IMR-90 (cell line): ENCODE data around the gene ST6GALNAC4. TPM values are rescaled to one million over a fixed set of nuclear protein-coding genes. Genes with fewer than 3 reads are reported as not detected.

Experiments used
- ATAC-seq: fragments of 200-7000 bp; cut with Tn5 transposase; 2 replicates; pipeline ENCODE4 v1.9.1; 2020; ENCODE audit warnings: low read depth, mild to moderate bottlenecking, moderate library complexity
- BruUV-seq: library from RNA; stranded (reverse); fragments of 400-500 nt; replicated peaks from 2 replicates; lab custom pipeline; 2021; lab: Mats Ljungman, UMichigan
- CTCF ChIA-PET: fragments of 300-600 bp; formaldehyde crosslinking; extraction: SDS; loops from one replicate; lab custom pipeline; 2021; ENCODE audit warnings: antibody characterized with exemption; lab: Yijun Ruan, JAX
- POLR2A ChIA-PET: fragments of 300-600 bp; sonication (Branson Sonifier 250); formaldehyde crosslinking; loops from one replicate; lab custom pipeline; 2022; ENCODE audit warnings: antibody characterized with exemption; ENCODE audit not compliant: unreplicated experiment; lab: Charles Lee
- DNase-seq: peaks from one replicate; pipeline ENCODE4 v3.0.0; 2013
- H2AFZ ChIP-seq: replicated peaks from 2 replicates; pipeline ENCODE3; 2013; ENCODE audit warnings: low read length, mild to moderate bottlenecking; ENCODE audit not compliant: poor library complexity
- H2AK5ac ChIP-seq: 2 replicates; pipeline ENCODE4 v1.6.1; 2013; ENCODE audit warnings: low read depth, low read length, inconsistent platforms
- H2AK9ac ChIP-seq: replicated peaks from 2 replicates; pipeline ENCODE3; 2013; ENCODE audit warnings: mild to moderate bottlenecking, low read depth, low read length, moderate library complexity; ENCODE audit not compliant: poor library complexity
- H2BK120ac ChIP-seq: 2 replicates; pipeline ENCODE4 v1.6.1; 2013; ENCODE audit warnings: low read depth, low read length, inconsistent platforms
- H2BK15ac ChIP-seq: 3 replicates; pipeline ENCODE4 v1.6.1; 2013; ENCODE audit warnings: low read depth, low read length, inconsistent platforms
- H2BK20ac ChIP-seq: 2 replicates; pipeline ENCODE4 v1.6.1; 2013; ENCODE audit warnings: low read depth, mild to moderate bottlenecking, inconsistent platforms, low read length, moderate library complexity
- H2BK5ac ChIP-seq: 2 replicates; pipeline ENCODE4 v1.6.1; 2013; ENCODE audit warnings: mild to moderate bottlenecking, low read depth, low read length, inconsistent platforms; ENCODE audit not compliant: poor library complexity, severe bottlenecking
- H3K14ac ChIP-seq: replicated peaks from 2 replicates; pipeline ENCODE4 v1.6.1; 2013; ENCODE audit warnings: low read depth, low read length, inconsistent platforms
- H3K18ac ChIP-seq: 2 replicates; pipeline ENCODE4 v1.6.1; 2013; ENCODE audit warnings: low read depth, low read length, control low read depth
- H3K23ac ChIP-seq: 2 replicates; pipeline ENCODE4 v1.6.1; 2013; ENCODE audit warnings: low read depth, low read length, inconsistent platforms
- H3K27ac ChIP-seq: 2 replicates; pipeline ENCODE4 v1.5.1; 2013; ENCODE audit warnings: mild to moderate bottlenecking, control low read depth, low read length; ENCODE audit not compliant: insufficient read depth
- H3K27me3 ChIP-seq: 2 replicates; pipeline ENCODE4 v1.6.1; 2013; ENCODE audit warnings: low read length; ENCODE audit not compliant: control insufficient read depth, insufficient read depth
- H3K36me3 ChIP-seq: 2 replicates; pipeline ENCODE4 v1.6.1; 2013; ENCODE audit warnings: low read length, mixed read lengths; ENCODE audit not compliant: control insufficient read depth, insufficient read depth
- H3K4ac ChIP-seq: 2 replicates; pipeline ENCODE4 v1.6.1; 2013; ENCODE audit warnings: low read depth, low read length, inconsistent platforms
- H3K4me1 ChIP-seq: 2 replicates; pipeline ENCODE4 v1.6.1; 2013; ENCODE audit warnings: low read length, mixed read lengths; ENCODE audit not compliant: control insufficient read depth, insufficient read depth
- H3K4me2 ChIP-seq: 2 replicates; pipeline ENCODE4 v1.6.1; 2013; ENCODE audit warnings: low read depth, mild to moderate bottlenecking, control low read depth, low read length, moderate library complexity
- H3K4me3 ChIP-seq: 2 replicates; pipeline ENCODE4 v1.5.1; 2013; ENCODE audit warnings: low read depth, mild to moderate bottlenecking, control low read depth, low read length, moderate library complexity; ENCODE audit not compliant: insufficient read depth
- H3K56ac ChIP-seq: 2 replicates; pipeline ENCODE4 v1.6.1; 2013; ENCODE audit warnings: low read length, inconsistent platforms; ENCODE audit not compliant: insufficient read depth; ENCODE audit errors: extremely low read depth
- H3K79me1 ChIP-seq, 2 experiments: 2 replicates each; pipeline ENCODE4 v1.6.1; 2013; ENCODE audit warnings: low read length in 2 of 2, inconsistent platforms in 1 of 2, low read depth in 1 of 2
- H3K9ac ChIP-seq: 2 replicates; pipeline ENCODE4 v1.6.1; 2013; ENCODE audit warnings: low read depth, low read length, control low read depth
- H3K9me1 ChIP-seq: 2 replicates; pipeline ENCODE4 v1.6.1; 2013; ENCODE audit warnings: low read length, inconsistent platforms; ENCODE audit not compliant: insufficient read depth
- H3K9me3 ChIP-seq: 2 replicates; pipeline ENCODE4 v1.6.1; 2013; ENCODE audit warnings: low read length; ENCODE audit not compliant: control insufficient read depth, insufficient read depth
- H4K20me1 ChIP-seq: 2 replicates; pipeline ENCODE4 v1.6.1; 2013; ENCODE audit warnings: low read length, inconsistent platforms; ENCODE audit not compliant: insufficient read depth
- H4K5ac ChIP-seq: 2 replicates; pipeline ENCODE4 v1.6.1; 2013; ENCODE audit warnings: mild to moderate bottlenecking, low read depth, low read length, control low read depth
- H4K8ac ChIP-seq, 2 experiments: 2 replicates each; pipeline ENCODE4 v1.6.1; 2013; ENCODE audit warnings: low read depth in 2 of 2, low read length in 2 of 2, control low read depth in 1 of 2, inconsistent platforms in 1 of 2
- H4K91ac ChIP-seq: 2 replicates; pipeline ENCODE4 v1.6.1; 2013; ENCODE audit warnings: low read depth, low read length, inconsistent platforms; ENCODE audit not compliant: insufficient read depth
- MAZ ChIP-seq: IDR thresholded peaks from 2 replicates; pipeline ENCODE4 v1.6.1; 2012; ENCODE audit warnings: low read depth, mild to moderate bottlenecking, low read length, improper control_type of control experiment, moderate library complexity, borderline replicate concordance
- RAD21 ChIP-seq: IDR thresholded peaks from 2 replicates; pipeline ENCODE4 v1.6.1; 2012; ENCODE audit warnings: low read length, improper control_type of control experiment
- RCOR1 ChIP-seq: IDR thresholded peaks from 2 replicates; pipeline ENCODE4 v1.6.1; 2012; ENCODE audit warnings: mild to moderate bottlenecking, low read length, improper control_type of control experiment; ENCODE audit not compliant: insufficient replicate concordance
- WGBS, 2 experiments: methylation state at CpG; one replicate each; pipeline versions ENCODE4 v1.1.5 to v1.1.7; 2013; ENCODE audit warnings: missing lambda C conversion rate in 2 of 2; ENCODE audit not compliant: insufficient read length in 1 of 2; ENCODE audit errors: extremely low coverage in 2 of 2; 5-methylcytosine and 5-hydroxymethylcytosine counted together
- dilution Hi-C: fragments of 300-500 bp; cut with HindIII; formaldehyde crosslinking; loops from one replicate; pipeline ENCODE4 v1.14.3; 2018; ENCODE audit warnings: low sequenced_read_pairs; ENCODE audit not compliant: unreplicated experiment
- in situ Hi-C: fragments of 300-500 bp; cut with MboI; formaldehyde crosslinking; loops from 3 replicates; pipeline ENCODE4 v1.14.3; 2019; ENCODE audit warnings: low sequenced_read_pairs, inconsistent platforms, mixed read lengths
- intact Hi-C: fragments of 100-400 bp; cut with micrococcal nuclease; formaldehyde crosslinking; loops from 2 replicates; pipeline ENCODE4 v1.10.0; 2022
- polyA plus RNA-seq, 3 experiments: library from polyadenylated mRNA; depleted of rRNA; stranded (reverse); fragments of >200 nt; gene quantifications; 2 replicates each; pipeline ENCODE4 v1.2.3, GENCODE V29; 2012; ENCODE audit warnings: low replicate concordance in 1 of 3
- total RNA-seq: library from RNA; depleted of rRNA; stranded (reverse); fragments of >200 nt; gene quantifications from 2 replicates; pipeline ENCODE4 v1.2.3, GENCODE V29; 2012

The ST6GALNAC4 gene
- total and polyA plus RNA-seq, 2 of the 4 experiments (the other 2 are of a cell fraction) = 12.5 to 32.9 TPM

- Histone ChIP-seq H3K27ac (peak overlapping the region; percentile 95), H4K5ac (peak overlapping the region; percentile 55), H4K91ac (peak overlapping the region; percentile 68), H4K20me1 (peaks cover 27% of the 10 kb centered on the region), H2AK5ac (peak overlapping the region; percentile 74), H3K4me2 (peak overlapping the region; percentile 32), H3K4me3 (peak overlapping the region; percentile 98), H3K27me3 (no peaks in the 10 kb centered on the region), H3K23ac (peak overlapping the region; percentile 91), H4K8ac (peak overlapping the region; percentile 10 to 42; a peak in 3 of 4 replicates), H3K9me3 (peaks cover 5% of the 10 kb centered on the region; the same call in 1 of the 2 replicates), H3K9me1 (peaks cover 16% of the 10 kb centered on the region), H3K79me1 (peaks cover 19 to 56% of the 10 kb centered on the region in 2 experiments; a peak in 3 of 4 replicates), H3K14ac (peak overlapping the region; percentile 85), H3K4ac (peak overlapping the region; percentile 83), H3K56ac (peak overlapping the region; percentile 56), H2BK5ac (peak overlapping the region; percentile 89), H2AFZ (peak overlapping the region; percentile 86), H3K36me3 (peaks cover 27% of the 10 kb centered on the region), H2BK20ac (no peak overlapping the region), H3K9ac (peak overlapping the region; percentile 91), H2BK15ac (no peak overlapping the region), H2AK9ac (peak overlapping the region; percentile 88), H2BK120ac (peak overlapping the region; percentile 59), H3K18ac (peak overlapping the region; percentile 81), H3K4me1 (peaks cover 23% of the 10 kb centered on the region)
- DNase-seq (peak; percentile 89), ATAC-seq (peak; percentile 36)
- POLR2A ChIA-PET = interaction anchor here (0.8 kb wide), 1 partner anchor 14 kb away, joined by 3 read pairs; no protein-coding TSS in a partner anchor
- WGBS, 2 experiments = 12% methylated on average over 13 of the region's 32 CpGs; no CpG with 5 or more reads in 1 of the 2 experiments
- CTCF ChIA-PET = interaction anchor here (1.2 kb wide), 1 partner anchor 164 kb away, joined by 4 read pairs; the partner anchor contains the start of gene TOR2A
- in situ Hi-C loops (no loop called here), dilution Hi-C loops (no loop called here), intact Hi-C loops (no loop called here)
- TF ChIP-seq RAD21 (no peak), RCOR1 (peak; percentile 98), MAZ (peak; percentile 84; the same call in 1 of the 2 replicates)
- BruUV-seq = no TSS peak
These were observed 18.3 kb downstream of the ST6GALNAC4 start for GRCh38 chr9:127898433-127899127.
